K562 (cell line): Measurements from ENCODE around the gene CTAG2. TPM values are rescaled to one million over a fixed set of nuclear protein-coding genes. Genes with fewer than 3 reads are reported as not detected.

Source experiments
- ATAC-seq: fragments of 200-7000 bp; cut with Tn5 transposase; 3 replicates; pipeline ENCODE4 v1.9.1; 2020; ENCODE audit warnings: moderate library complexity
- BruUV-seq: library from RNA; stranded (reverse); fragments of 400-500 nt; replicated peaks from 2 replicates; lab custom pipeline; 2021; lab: Mats Ljungman, UMichigan
- CTCF ChIA-PET: fragments of 300-600 bp; formaldehyde crosslinking; extraction: SDS; loops from one replicate; lab custom pipeline; 2021; ENCODE audit warnings: low intra/inter-chr PET ratio; lab: Yijun Ruan, JAX
- POLR2A ChIA-PET: fragments of 300-600, 350-650 bp; sonication (Branson Sonifier 250); formaldehyde crosslinking; extraction: SDS; loops from one replicate; lab custom pipeline; 2021; ENCODE audit warnings: antibody characterized with exemption, inconsistent platforms; lab: Yijun Ruan, JAX
- DNase-seq, 4 experiments: peaks; one replicate each; pipeline versions ENCODE4 v3.0.0 to v3.0.0-alpha.2; 2011 to 2018; ENCODE audit warnings: low spot score in 3 of 4, mixed read lengths in 3 of 4; ENCODE audit errors: extremely low read depth in 1 of 4
- FAIRE-seq: peaks from 2 replicates; lab custom pipeline; 2011; peaks lifted over from hg19 to GRCh38; lab: Jason Lieb, UNC
- H2AFZ ChIP-seq: 2 replicates; pipeline ENCODE4 v1.6.0; 2011; ENCODE audit warnings: low read depth, low read length, control low read depth, inconsistent platforms
- H3K27ac ChIP-seq: fragments of 200-600 bp; 3 replicates; pipeline ENCODE4 v1.8.0; 2011; ENCODE audit warnings: low read depth, mild to moderate bottlenecking, control low read depth, inconsistent platforms, low read length, moderate library complexity, mixed read lengths; ENCODE audit errors: extremely low read depth
- H3K27me3 ChIP-seq, 2 experiments: fragments of 300-600 bp in 1 of 2; 2 replicates in 1 of 2; 3 replicates in 1 of 2; pipeline versions ENCODE4 v1.6.0 to v1.8.0; 2011; ENCODE audit warnings: inconsistent platforms in 2 of 2, low read length in 2 of 2, mild to moderate bottlenecking in 1 of 2, mixed read lengths in 1 of 2, moderate library complexity in 1 of 2; ENCODE audit not compliant: control insufficient read depth in 2 of 2, insufficient read depth in 2 of 2
- H3K36me3 ChIP-seq: fragments of 300-600 bp; 3 replicates; pipeline ENCODE4 v1.8.0; 2011; ENCODE audit warnings: mild to moderate bottlenecking, low read length, inconsistent platforms; ENCODE audit not compliant: control insufficient read depth, insufficient read depth
- H3K4me1 ChIP-seq, 2 experiments: fragments of 200-600 bp in 1 of 2; replicated peaks in 1 of 2; 2 replicates in 1 of 2; 3 replicates in 1 of 2; pipeline versions ENCODE4 v1.5.1 to v1.8.0; 2011; ENCODE audit warnings: inconsistent platforms in 2 of 2, low read length in 2 of 2, mild to moderate bottlenecking in 1 of 2, mixed read lengths in 1 of 2, moderate library complexity in 1 of 2; ENCODE audit not compliant: control insufficient read depth in 2 of 2, insufficient read depth in 2 of 2
- H3K4me2 ChIP-seq: 2 replicates; pipeline ENCODE4 v1.6.1; 2011; ENCODE audit warnings: low read length, control low read depth, inconsistent platforms, mixed read lengths; ENCODE audit not compliant: insufficient read depth
- H3K4me3 ChIP-seq: fragments of 200-600 bp; sonication (generic), shearing (Covaris generic); 2 replicates; pipeline ENCODE4 v1.5.1; 2016; ENCODE audit warnings: control low read depth, inconsistent platforms
- H3K79me2 ChIP-seq: fragments of 200-600 bp; 3 replicates; pipeline ENCODE4 v1.8.0; 2011; ENCODE audit warnings: low read length, inconsistent platforms; ENCODE audit not compliant: control insufficient read depth, insufficient read depth
- H3K9ac ChIP-seq, 2 experiments: 2 replicates each; pipeline versions ENCODE4 v1.6.0 to v1.6.1; 2011; ENCODE audit warnings: low read depth in 2 of 2, low read length in 2 of 2, control low read depth in 1 of 2, inconsistent platforms in 1 of 2, mild to moderate bottlenecking in 1 of 2, mixed read lengths in 1 of 2; ENCODE audit not compliant: insufficient read depth in 1 of 2
- H3K9me1 ChIP-seq: one replicate; pipeline ENCODE4 v1.6.0; 2011; ENCODE audit warnings: inconsistent platforms, mild to moderate bottlenecking, low read length, moderate library complexity; ENCODE audit not compliant: control insufficient read depth, insufficient read depth
- H3K9me3 ChIP-seq: replicated peaks from 2 replicates; pipeline ENCODE4 v1.5.1; 2011; ENCODE audit warnings: low read depth, low read length, inconsistent platforms; ENCODE audit not compliant: control insufficient read depth, insufficient read depth
- H4K20me1 ChIP-seq: replicated peaks from 2 replicates; pipeline ENCODE4 v1.6.1; 2011; ENCODE audit warnings: low read length, inconsistent platforms, mixed read lengths; ENCODE audit not compliant: control insufficient read depth, insufficient read depth
- ASH1L ChIP-seq: fragments of 450-650 bp; IDR thresholded peaks from 2 replicates; pipeline ENCODE4 v1.6.1; 2018; ENCODE audit warnings: borderline replicate concordance, mild to moderate bottlenecking, low read depth; ENCODE audit not compliant: partially characterized antibody
- CBFA2T2 ChIP-seq: fragments of 450-650 bp; conservative IDR thresholded peaks from 2 replicates; pipeline ENCODE4 v1.6.1; 2017; ENCODE audit warnings: mild to moderate bottlenecking
- COPS2 ChIP-seq: fragments of 450-650 bp; conservative IDR thresholded peaks from 2 replicates; pipeline ENCODE4 v1.6.1; 2016; ENCODE audit warnings: mild to moderate bottlenecking, moderate library complexity
- ELF4 ChIP-seq: fragments of 450-650 bp; formaldehyde crosslinking; IDR thresholded peaks from 2 replicates; pipeline ENCODE4 v1.4.0; 2022; ENCODE audit warnings: missing genetic modification characterization
- FOSL1 ChIP-seq: fragments of 200-800 bp; sonication (Bioruptor generic); conservative IDR thresholded peaks from 2 replicates; pipeline ENCODE4 v1.6.1; 2016; ENCODE audit warnings: missing genetic modification characterization, missing compliant biosample characterization
- FOXK1 ChIP-seq: sonication (generic); formaldehyde crosslinking; IDR thresholded peaks from 2 replicates; pipeline ENCODE4 v1.8.0; 2022; ENCODE audit warnings: missing genetic modification reagents, mild to moderate bottlenecking, borderline replicate concordance
- JUND ChIP-seq, 2 experiments: IDR thresholded peaks; 2 replicates in 1 of 2; 3 replicates in 1 of 2; pipeline ENCODE4 v1.6.1; 2011; ENCODE audit warnings: borderline replicate concordance in 2 of 2, low read depth in 2 of 2, low read length in 2 of 2, improper control_type of control experiment in 1 of 2, missing biosample characterization in 1 of 2, missing genetic modification characterization in 1 of 2, missing genetic modification reagents in 1 of 2
- KDM1A ChIP-seq, 2 experiments: fragments of 450-650 bp; IDR thresholded peaks; 2 replicates each; pipeline ENCODE4 v1.6.1; 2016; ENCODE audit warnings: mild to moderate bottlenecking in 2 of 2
- MCM5 ChIP-seq: fragments of 450-650 bp; IDR thresholded peaks from 2 replicates; pipeline ENCODE4 v1.6.1; 2016; ENCODE audit warnings: low read depth
- MYBL2 ChIP-seq, 2 experiments: fragments of 450-650 bp in 1 of 2; sonication (generic) in 1 of 2; formaldehyde crosslinking in 1 of 2; IDR thresholded peaks; 2 replicates each; pipeline versions ENCODE4 v1.6.1 to v1.8.1; 2017 to 2022; ENCODE audit warnings: borderline replicate concordance in 1 of 2, inconsistent platforms in 1 of 2, low read depth in 1 of 2, mild to moderate bottlenecking in 1 of 2, missing genetic modification reagents in 1 of 2, moderate library complexity in 1 of 2
- NEUROD1 ChIP-seq: fragments of 150-350 bp; IDR thresholded peaks from 2 replicates; pipeline ENCODE4 v1.6.1; 2014; ENCODE audit warnings: borderline replicate concordance, low read length, low read depth; ENCODE audit not compliant: partially characterized antibody
- NFXL1 ChIP-seq: fragments of 450-650 bp; formaldehyde crosslinking; IDR thresholded peaks from 2 replicates; pipeline ENCODE4 v1.4.0; 2021; ENCODE audit warnings: mild to moderate bottlenecking
- RUNX1 ChIP-seq: sonication (generic); IDR thresholded peaks from 2 replicates; pipeline ENCODE4 v1.6.1; 2016; ENCODE audit warnings: antibody characterized with exemption, low read depth
- SP1 ChIP-seq: sonication (generic); formaldehyde crosslinking; IDR thresholded peaks from 2 replicates; pipeline ENCODE4 v1.8.1; 2022; ENCODE audit warnings: mild to moderate bottlenecking, missing genetic modification reagents
- XRCC5 ChIP-seq: fragments of 200-400 bp; formaldehyde crosslinking; IDR thresholded peaks from 2 replicates; pipeline ENCODE4 v1.6.1; 2017; ENCODE audit warnings: low read depth, mild to moderate bottlenecking, low read length
- ZNF121 ChIP-seq: sonication (generic); formaldehyde crosslinking; conservative IDR thresholded peaks from 2 replicates; pipeline ENCODE4 v1.8.0; 2022; ENCODE audit warnings: missing genetic modification reagents
- ZNF778 ChIP-seq: fragments of 450-650 bp; formaldehyde crosslinking; IDR thresholded peaks from 2 replicates; pipeline ENCODE4 v1.4.0; 2020; ENCODE audit warnings: mild to moderate bottlenecking, moderate library complexity
- WGBS: fragments of 100-300 bp; shearing (Covaris generic); methylation state at CpG from one replicate; pipeline ENCODE4 v1.1.6; 2016; ENCODE audit warnings: low coverage, mixed read lengths; ENCODE audit not compliant: insufficient coverage; ENCODE audit errors: missing lambda C conversion rate; 5-methylcytosine and 5-hydroxymethylcytosine counted together
- in situ Hi-C: fragments of 300-500 bp; cut with MboI; formaldehyde crosslinking; loops from 4 replicates; pipeline ENCODE4 v1.15.0; 2018; ENCODE audit warnings: inconsistent platforms, mixed read lengths
- intact Hi-C: fragments of 100-400 bp; cut with micrococcal nuclease; formaldehyde crosslinking; loops from 2 replicates; pipeline ENCODE4 v1.14.2; 2022
- polyA plus RNA-seq, 8 experiments: library from polyadenylated mRNA; depleted of rRNA in 4 of 8; stranded (reverse) in 5 of 8; unstranded in 3 of 8; fragments of >200 nt; fragmentation: Nextera tagmentation in 2 of 8; fragmentation: Illumina TruSeq in 1 of 8; extraction: Ambion mirVana in 2 of 8; extraction: Trizol in 1 of 8; gene quantifications; 2 replicates each; pipeline versions ENCODE4 v1.2.1 to v1.2.3, GENCODE V29; 2011 to 2014; ENCODE audit warnings: inconsistent platforms in 1 of 8, missing spikeins in 1 of 8
- total RNA-seq, 7 experiments: library from RNA; depleted of rRNA in 6 of 7; stranded (reverse); fragments of >200 nt in 6 of 7; fragmentation: Illumina TruSeq in 2 of 7; extraction: Trizol in 2 of 7; gene quantifications; 2 replicates each; pipeline versions ENCODE4 v1.2.1 to v1.2.3, GENCODE V29; 2011 to 2021; ENCODE audit warnings: low replicate concordance in 1 of 7
- TF ChIP-seq, protein P1 (sequence below): fragments of 450-650 bp; IDR thresholded peaks from 2 replicates; pipeline ENCODE4 v1.7.0; 2016; ENCODE audit warnings: borderline replicate concordance
- TF ChIP-seq, protein P2 (sequence below): fragments of 450-650 bp; formaldehyde crosslinking; conservative IDR thresholded peaks from 2 replicates; pipeline ENCODE4 v1.4.0; 2022; ENCODE audit warnings: mild to moderate bottlenecking, missing genetic modification characterization

CTAG2 gene
- total and polyA plus RNA-seq, 9 of the 15 experiments (the other 6 are each of a cell fraction or from before 2014, with no cell fraction given), result 1.7 to 63.0 (median 18.8) TPM

DNA sequence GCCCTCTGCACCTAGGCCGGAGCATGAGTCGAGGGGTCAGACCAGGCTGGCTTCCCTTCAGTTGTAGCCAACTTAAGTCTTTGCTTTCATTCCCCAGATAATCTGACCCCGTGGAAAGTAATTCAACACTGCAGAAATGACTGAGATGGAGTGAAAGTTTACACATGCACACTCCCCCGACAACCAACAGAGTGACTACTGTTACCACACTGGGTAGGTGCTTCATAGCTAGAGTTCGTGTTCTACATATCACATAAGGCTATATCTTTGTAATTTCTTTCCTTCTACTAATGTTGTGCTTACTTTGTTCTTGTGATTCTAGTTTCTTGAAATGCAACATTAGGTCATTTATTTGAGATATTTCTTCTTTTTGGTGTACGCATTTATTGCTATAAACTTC lies 7.2 kb upstream of the CTAG2 start:
- WGBS, result 22% methylated on average over 6 of the region's 6 CpGs
- POLR2A ChIA-PET, result no interaction called here
- H3K9ac ChIP-seq, result no peak overlapping the region

More for the DNA sequence above, 7.2 kb upstream of the CTAG2 start:
- no TSS peak for BruUV-seq
- CTCF ChIA-PET, result no interaction called here
- no peak overlapping the region for H3K4me2 ChIP-seq
- intact Hi-C loops (no loop called here), in situ Hi-C loops (no loop called here)
- H3K27me3 ChIP-seq, result peaks cover 2 to 21% of the 10 kb centered on the region in 2 experiments; a peak in 3 of 5 replicates
- no peak for DNase-seq
- H3K4me3 ChIP-seq, result no peak overlapping the region
- H2AFZ ChIP-seq, result no peak overlapping the region
- no peaks in the 10 kb centered on the region for H3K9me3 ChIP-seq
- no peak; the same call in 2 of the 3 replicates for ATAC-seq
- H3K79me2 ChIP-seq, result no peaks in the 10 kb centered on the region
- H4K20me1 ChIP-seq, result no peaks in the 10 kb centered on the region
- TF ChIP-seq NFXL1 (CRISPR knock-in tag) (no peak), ASH1L (no peak), ELF4 (CRISPR knock-in tag) (no peak), SP1 (CRISPR knock-in tag) (no peak), MYBL2 (IDR thresholded peaks at IDR 0.05; ENCODE audit: low read depth) (no peak), MYBL2 (CRISPR knock-in tag; IDR thresholded peaks at IDR 0.05; ENCODE audit: borderline replicate concordance) (no peak), ZNF778 (CRISPR knock-in tag) (no peak), JUND (IDR thresholded peaks at IDR 0.05; ENCODE audit: borderline replicate concordance, low read depth, low read length) (no peak), JUND (tag; IDR thresholded peaks at IDR 0.05; ENCODE audit: borderline replicate concordance, low read depth, low read length) (no peak), KDM1A (IDR thresholded peaks at IDR 0.05) (no peak), COPS2 (no peak), MCM5 (no peak), XRCC5 (no peak), RUNX1 (no peak), FOXK1 (CRISPR knock-in tag) (no peak), CBFA2T2 (no peak), NEUROD1 (no peak), ZNF121 (CRISPR knock-in tag) (no peak), FOSL1 (no peak)
- TF ChIP-seq, protein P1, sequence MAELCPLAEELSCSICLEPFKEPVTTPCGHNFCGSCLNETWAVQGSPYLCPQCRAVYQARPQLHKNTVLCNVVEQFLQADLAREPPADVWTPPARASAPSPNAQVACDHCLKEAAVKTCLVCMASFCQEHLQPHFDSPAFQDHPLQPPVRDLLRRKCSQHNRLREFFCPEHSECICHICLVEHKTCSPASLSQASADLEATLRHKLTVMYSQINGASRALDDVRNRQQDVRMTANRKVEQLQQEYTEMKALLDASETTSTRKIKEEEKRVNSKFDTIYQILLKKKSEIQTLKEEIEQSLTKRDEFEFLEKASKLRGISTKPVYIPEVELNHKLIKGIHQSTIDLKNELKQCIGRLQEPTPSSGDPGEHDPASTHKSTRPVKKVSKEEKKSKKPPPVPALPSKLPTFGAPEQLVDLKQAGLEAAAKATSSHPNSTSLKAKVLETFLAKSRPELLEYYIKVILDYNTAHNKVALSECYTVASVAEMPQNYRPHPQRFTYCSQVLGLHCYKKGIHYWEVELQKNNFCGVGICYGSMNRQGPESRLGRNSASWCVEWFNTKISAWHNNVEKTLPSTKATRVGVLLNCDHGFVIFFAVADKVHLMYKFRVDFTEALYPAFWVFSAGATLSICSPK, result no peak
- TF ChIP-seq, protein P2, sequence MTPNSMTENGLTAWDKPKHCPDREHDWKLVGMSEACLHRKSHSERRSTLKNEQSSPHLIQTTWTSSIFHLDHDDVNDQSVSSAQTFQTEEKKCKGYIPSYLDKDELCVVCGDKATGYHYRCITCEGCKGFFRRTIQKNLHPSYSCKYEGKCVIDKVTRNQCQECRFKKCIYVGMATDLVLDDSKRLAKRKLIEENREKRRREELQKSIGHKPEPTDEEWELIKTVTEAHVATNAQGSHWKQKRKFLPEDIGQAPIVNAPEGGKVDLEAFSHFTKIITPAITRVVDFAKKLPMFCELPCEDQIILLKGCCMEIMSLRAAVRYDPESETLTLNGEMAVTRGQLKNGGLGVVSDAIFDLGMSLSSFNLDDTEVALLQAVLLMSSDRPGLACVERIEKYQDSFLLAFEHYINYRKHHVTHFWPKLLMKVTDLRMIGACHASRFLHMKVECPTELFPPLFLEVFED (CRISPR knock-in tag), result no peak
- H3K27ac ChIP-seq, result no peak overlapping the region
- FAIRE-seq, result no peak
- peaks cover 0 to 3% of the 10 kb centered on the region in 2 experiments; a peak in 1 of 5 replicates for H3K4me1 ChIP-seq
- no peaks in the 10 kb centered on the region for H3K9me1 ChIP-seq
- no peaks in the 10 kb centered on the region for H3K36me3 ChIP-seq
